ENCODE results near the gene RBM47.

Gene RBM47

DNA sequence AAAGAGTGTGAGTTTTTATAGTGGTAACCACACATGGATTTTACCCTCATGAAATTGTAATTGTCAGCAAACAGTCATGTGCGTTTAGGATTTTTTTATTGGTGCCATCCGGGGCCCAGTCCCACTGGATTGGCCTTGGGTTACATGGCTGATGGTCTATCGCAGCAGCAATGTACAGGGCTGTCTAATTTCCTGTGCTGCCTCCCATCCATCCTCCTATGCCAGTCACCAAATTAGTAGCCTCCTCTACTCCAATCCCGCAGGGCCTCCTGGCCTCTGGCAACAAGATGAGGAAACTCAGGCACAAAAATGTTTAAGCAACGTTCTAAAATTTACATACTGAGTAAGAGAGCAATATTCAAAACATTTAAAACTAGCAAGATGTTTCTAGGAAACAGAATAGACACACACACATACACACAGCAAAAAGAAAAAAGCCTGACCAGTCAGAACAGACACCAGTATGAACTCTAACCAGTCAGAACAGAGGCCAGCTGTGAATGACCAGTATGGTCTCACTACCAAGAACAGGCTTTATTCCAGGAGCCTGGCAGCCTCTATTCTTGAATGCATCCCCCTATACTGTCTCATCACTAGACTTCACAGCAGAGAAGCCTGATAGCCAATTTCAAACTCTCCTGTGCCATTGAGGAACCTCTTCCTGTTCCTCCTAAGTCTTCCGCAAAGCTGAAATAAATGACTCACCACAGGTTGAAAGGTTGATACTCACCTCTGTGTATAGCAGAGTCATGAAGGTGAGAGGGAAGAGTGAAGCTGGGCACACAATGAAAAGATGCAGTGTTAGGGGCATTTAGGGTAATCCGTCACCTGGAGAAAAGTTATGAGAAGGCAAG, 251.9 kb downstream of the RBM47 start:
- Mint-ChIP-seq H3K27ac (no peak overlapping the region), H3K4me1 (peaks cover 2% of the 10 kb centered on the region), H3K27me3 (peaks cover 9% of the 10 kb centered on the region), H3K9me3 (no peaks in the 10 kb centered on the region), H3K4me3 (no peak overlapping the region), H3K36me3 (no peaks in the 10 kb centered on the region)
- CTCF ChIA-PET: interaction anchor here (1.9 kb wide), 1 partner anchor 13 kb away, joined by 5 read pairs; no protein-coding TSS in a partner anchor
- no peak for DNase-seq

DNA sequence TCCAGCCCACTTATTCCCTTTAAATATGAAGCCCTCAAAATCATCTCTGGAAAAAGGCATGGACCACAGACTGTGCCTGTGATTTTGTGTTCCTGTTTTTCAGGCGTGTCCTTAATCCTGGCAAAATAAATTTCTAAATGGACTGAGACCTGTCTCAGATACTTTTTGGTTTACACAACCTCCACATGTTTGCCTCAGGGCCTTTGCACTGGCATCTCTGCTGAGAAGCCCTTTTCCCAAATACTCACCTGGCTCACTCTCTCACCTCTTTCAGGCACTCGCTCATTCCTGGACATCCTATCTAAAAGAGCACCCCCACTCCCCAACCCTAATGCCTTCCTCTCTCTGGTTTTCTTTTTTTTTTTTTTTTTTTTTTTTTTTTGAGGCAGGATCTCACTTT, 254.0 kb downstream of the RBM47 start:
- Mint-ChIP-seq H3K27ac (no peak overlapping the region), H3K36me3 (no peaks in the 10 kb centered on the region), H3K27me3 (peaks cover 6% of the 10 kb centered on the region), H3K4me1 (no peaks in the 10 kb centered on the region), H3K4me3 (no peak overlapping the region), H3K9me3 (no peaks in the 10 kb centered on the region)
- CTCF ChIA-PET: no interaction called here
- no peak for DNase-seq

DNA sequence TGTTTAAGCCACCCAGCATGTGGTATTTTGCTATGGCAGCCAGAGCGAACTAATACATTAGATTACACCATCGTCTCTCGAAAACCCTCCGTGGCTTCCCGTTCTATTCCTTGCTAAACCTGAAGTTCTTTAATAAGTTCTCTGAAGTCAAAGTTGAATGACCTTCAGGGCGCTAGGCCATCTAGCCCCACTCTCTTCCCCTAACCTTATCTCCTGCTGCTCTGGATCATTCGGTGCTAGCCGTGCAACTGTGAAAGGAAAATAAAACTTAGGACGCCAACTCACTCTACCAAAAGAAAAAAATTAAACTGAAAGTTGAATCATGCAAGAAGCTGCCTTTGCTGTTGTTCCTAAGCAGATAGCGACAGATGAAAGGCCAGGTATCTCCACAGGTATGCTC, 254.6 kb downstream of the RBM47 start:
- CTCF ChIA-PET: no interaction called here
- Mint-ChIP-seq H3K27ac (no peak overlapping the region), H3K4me1 (no peaks in the 10 kb centered on the region), H3K36me3 (no peaks in the 10 kb centered on the region), H3K9me3 (no peaks in the 10 kb centered on the region), H3K4me3 (no peak overlapping the region), H3K27me3 (peaks cover under 1% of the 10 kb centered on the region)
- no peak for DNase-seq

DNA sequence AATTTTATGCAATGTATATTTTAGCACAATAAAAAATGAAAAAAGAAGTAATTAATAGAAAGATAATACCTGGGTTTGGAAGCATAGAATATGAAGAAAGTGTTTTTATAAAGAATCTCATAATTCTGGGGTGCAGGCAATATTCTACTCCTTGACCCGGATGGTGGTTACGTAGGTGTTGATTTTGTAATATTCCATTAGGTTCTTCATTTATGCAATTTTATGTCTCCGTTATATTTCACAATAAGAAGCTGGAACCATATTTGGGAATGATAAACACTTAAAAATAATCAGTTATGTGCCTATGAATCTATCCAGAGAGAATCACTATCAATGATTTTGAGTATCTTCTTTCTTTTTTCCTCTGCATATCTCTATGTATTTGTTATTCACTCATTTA, 256.0 kb downstream of the RBM47 start:
- H3K27me3 Mint-ChIP-seq: no peaks in the 10 kb centered on the region
- H3K36me3 Mint-ChIP-seq: no peaks in the 10 kb centered on the region
- H3K9me3 Mint-ChIP-seq: no peaks in the 10 kb centered on the region
- DNase-seq: no peak
- no peaks in the 10 kb centered on the region for H3K4me1 Mint-ChIP-seq
- H3K4me3 Mint-ChIP-seq: no peak overlapping the region
- no peak overlapping the region for H3K27ac Mint-ChIP-seq
- CTCF ChIA-PET: no interaction called here

All from activated naive CD4-positive, alpha-beta T cell treated with anti-CD3 and anti-CD28 coated beads, Interleukin-2, amount 10 ng/mL, durations not matched to agents 7 days and 5 days (primary cell).